HS-5 (cell line): ENCODE results near the gene NPY1R.

ENCODE experiments used
- DNase-seq: peaks from one replicate; pipeline ENCODE4 v3.0.0-alpha.2; 2012; ENCODE audit warnings: low read depth

The NPY1R gene

DNA sequence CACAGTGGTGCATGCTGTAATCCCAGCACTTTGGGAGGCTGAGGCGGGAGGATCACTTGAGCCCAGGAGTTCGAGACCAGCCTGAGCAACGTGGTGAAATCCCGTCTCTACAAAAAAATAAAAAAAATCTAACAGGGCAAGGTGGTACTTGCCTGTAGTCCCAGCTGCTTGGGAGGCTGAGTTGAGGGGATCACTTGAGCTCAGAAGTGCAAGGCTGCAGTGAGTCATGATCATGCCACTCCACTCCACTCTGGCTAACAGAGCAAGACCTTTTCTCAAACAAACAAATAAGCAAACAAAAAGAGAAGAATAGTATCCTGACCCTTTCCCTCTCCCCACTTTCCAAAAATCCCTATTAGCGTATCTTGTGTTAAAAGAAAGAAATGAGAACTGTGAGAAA lies 52.7 kb downstream of the NPY1R start:
- no peak for DNase-seq

DNA sequence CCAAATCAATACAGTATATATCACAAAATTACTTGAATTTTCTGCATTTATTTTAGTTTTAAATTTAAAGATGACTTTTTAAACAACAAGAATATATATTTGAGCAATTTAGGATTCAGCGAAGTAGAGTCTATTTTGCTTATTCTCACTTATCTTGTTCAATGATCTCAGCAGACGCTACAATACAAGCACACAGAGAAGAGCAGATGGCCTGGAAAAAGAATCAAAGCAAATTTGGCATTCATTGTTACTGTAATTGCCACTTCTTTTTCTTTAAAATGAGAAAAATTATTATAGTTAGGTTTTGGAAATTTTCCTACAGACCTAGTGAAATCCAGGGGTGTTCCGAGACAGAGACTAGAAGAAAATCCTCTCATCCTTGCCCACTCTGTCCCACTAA lies 57.5 kb downstream of the NPY1R start:
- no peak for DNase-seq
